ENCODE data around the gene GNL3. TPM values are rescaled to one million over a fixed set of nuclear protein-coding genes. Genes with fewer than 3 reads are reported as not detected.

The GNL3 gene
- total and polyA plus RNA-seq, 2 of the 8 experiments (the other 6 are each of a cell fraction or from before 2014, with no cell fraction given) = 45.5 to 184 TPM

DNA sequence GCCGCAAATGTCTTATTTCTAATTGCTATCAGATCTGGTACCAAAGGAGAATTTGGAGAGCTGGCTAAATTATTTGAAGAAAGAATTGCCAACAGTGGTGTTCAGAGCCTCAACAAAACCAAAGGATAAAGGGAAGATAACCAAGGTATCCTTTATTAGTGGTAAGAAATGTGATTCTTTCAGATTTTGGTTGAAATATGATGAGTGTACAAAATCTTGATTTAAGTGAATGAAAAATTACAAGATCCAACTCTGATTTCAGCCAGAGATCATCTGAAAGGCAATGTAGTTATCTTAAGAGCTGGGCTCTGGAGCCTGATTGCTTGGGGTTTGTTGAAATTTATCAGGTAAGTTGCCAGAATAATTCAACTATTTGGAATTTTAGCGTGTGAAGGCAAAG, 4.7 kb downstream of the GNL3 start:
- Histone ChIP-seq H3K23me2 (ENCODE audit: low read depth, low read length) (no peaks in the 10 kb centered on the region), H2BK15ac (ENCODE audit: low read length) (no peak overlapping the region), H3K4me1 (replicated peaks in 1 of 4; ENCODE audit: control insufficient read depth in 3 of 4, insufficient read depth in 4 of 4, low read length in 3 of 4) (peaks cover 0 to 2% (median under 1%) of the 10 kb centered on the region in 4 experiments; a peak in 3 of 7 replicates), H3K23ac (ENCODE audit: insufficient read length) (no peak overlapping the region), H2BK5ac (ENCODE audit: low read depth, low read length) (no peak overlapping the region), H3K56ac (replicated peaks; ENCODE audit: insufficient read length, low read depth, low read length) (no peak overlapping the region), H3K4me3 (ENCODE audit: extremely low read depth in 1 of 4, insufficient read depth in 2 of 4, low read depth in 3 of 4, low read length in 4 of 4) (no peak overlapping the region), H3K27me3 (replicated peaks in 1 of 4; ENCODE audit: control insufficient read depth in 3 of 4, extremely low read depth in 1 of 4, insufficient read depth in 3 of 4, low read length in 3 of 4) (no peaks in the 10 kb centered on the region), H4K8ac (ENCODE audit: extremely low read depth, insufficient read depth, low read length) (no peak overlapping the region), H4K5ac (ENCODE audit: insufficient read length, low read depth, low read length) (no peak overlapping the region), H2BK120ac (replicated peaks; ENCODE audit: low read depth, low read length) (no peak overlapping the region), H3K27ac (ENCODE audit: low read depth, low read length) (no peak overlapping the region), H2BK20ac (ENCODE audit: low read length) (no peak overlapping the region), H3K4ac (replicated peaks; ENCODE audit: insufficient read length, low read depth, low read length) (no peak overlapping the region), H3K36me3 (ENCODE audit: control insufficient read depth in 2 of 4, insufficient read depth in 4 of 4, low read length in 3 of 4) (peaks cover 64 to 88% (median 80%) of the 10 kb centered on the region in 4 experiments), H2BK12ac (ENCODE audit: low read depth, low read length) (no peak overlapping the region), H3K4me2 (ENCODE audit: insufficient read depth in 1 of 2, low read depth in 2 of 2, low read length in 2 of 2) (no peak overlapping the region), H3K18ac (ENCODE audit: extremely low read depth, low read length) (no peak overlapping the region), H3K79me1 (ENCODE audit: low read depth, low read length) (peaks cover 5% of the 10 kb centered on the region; the same call in 1 of the 2 replicates), H3K79me2 (ENCODE audit: control insufficient read depth in 1 of 2, insufficient read depth in 2 of 2, low read length in 2 of 2) (peaks cover 9 to 31% of the 10 kb centered on the region in 2 experiments), H4K20me1 (replicated peaks in 1 of 2; ENCODE audit: control insufficient read depth in 1 of 2, insufficient read depth in 2 of 2, low read length in 2 of 2) (peaks cover 3 to 12% of the 10 kb centered on the region in 2 experiments), H3K9ac (replicated peaks in 1 of 4; ENCODE audit: extremely low read depth in 1 of 4, low read depth in 3 of 4, low read length in 3 of 4) (no peak overlapping the region), H4K91ac (replicated peaks; ENCODE audit: insufficient read length, low read length) (no peak overlapping the region), H3K9me3 (ENCODE audit: insufficient read depth in 2 of 2, low read depth in 1 of 2, low read length in 1 of 2) (no peaks in the 10 kb centered on the region), H2AK5ac (ENCODE audit: low read depth, low read length) (no peak overlapping the region), H3K14ac (ENCODE audit: insufficient read length) (no peak overlapping the region), H2AFZ (ENCODE audit: low read length) (no peak overlapping the region)
- 97% methylated on average over 2 of the region's 2 CpGs; no CpG with 5 or more reads in 1 of the 2 experiments for WGBS, 2 experiments (ENCODE audit: extremely low coverage in 1 of 2, insufficient coverage in 1 of 2, insufficient read length in 1 of 2, insufficient replicate concordance in 2 of 2, low coverage in 1 of 2, low lambda C conversion rate in 2 of 2, missing lambda C conversion rate in 1 of 2)
- ChIA-PET CTCF (ENCODE audit: partially characterized antibody) (interaction anchor here (0.7 kb wide), 1 partner anchor 25 kb away, joined by 3 read pairs; no protein-coding TSS in a partner anchor), POLR2A (ENCODE audit: partially characterized antibody) (interaction anchor here (0.8 to 16.2 kb wide), 6 partner anchors 12 to 96 kb away, joined by 3 to 347 read pairs (median 7); partner anchors contain the start of genes GLT8D1, NEK4 and SPCS1)
- no peak for FAIRE-seq
- DNase-seq (ENCODE audit: low read depth in 1 of 2, low spot score in 2 of 2) = no peak
- TF ChIP-seq POU5F1 (IDR thresholded peaks at IDR 0.05; ENCODE audit: low read depth, low read length) = no peak
- TF ChIP-seq GABPA (IDR thresholded peaks at IDR 0.05; ENCODE audit: borderline replicate concordance, insufficient read depth, low read length) = no peak
- TF ChIP-seq, protein P1, sequence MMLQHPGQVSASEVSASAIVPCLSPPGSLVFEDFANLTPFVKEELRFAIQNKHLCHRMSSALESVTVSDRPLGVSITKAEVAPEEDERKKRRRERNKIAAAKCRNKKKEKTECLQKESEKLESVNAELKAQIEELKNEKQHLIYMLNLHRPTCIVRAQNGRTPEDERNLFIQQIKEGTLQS (IDR thresholded peaks at IDR 0.05; ENCODE audit: insufficient read depth, low read depth, low read length) = no peak
- no peak for TF ChIP-seq SIN3A (conservative IDR thresholded peaks at IDR 0.05 in 1 of 2, IDR thresholded peaks at IDR 0.05 in 1 of 2; ENCODE audit: low read depth in 1 of 2, low read length in 2 of 2)
- TF ChIP-seq SIRT6 (IDR thresholded peaks at IDR 0.05; ENCODE audit: low read length) = no peak
- no peak for TF ChIP-seq RAD21 (IDR thresholded peaks at IDR 0.05 in 1 of 2, conservative IDR thresholded peaks at IDR 0.05 in 1 of 2; ENCODE audit: low read depth in 2 of 2, low read length in 2 of 2)

Measured in H1 (cell line).